Fibroblast of mammary gland (primary cell): Measurements from ENCODE around the gene PTCHD4.

Experiments
- DNase-seq: peaks from one replicate; pipeline ENCODE4 v3.0.0-alpha.2; 2010; ENCODE audit warnings: low read depth
- H3K4me3 ChIP-seq: 2 replicates; pipeline ENCODE4 v1.5.1; 2011; ENCODE audit warnings: low read depth, mild to moderate bottlenecking, low read length, moderate library complexity; ENCODE audit not compliant: control insufficient read depth
- CTCF ChIP-seq: conservative IDR thresholded peaks from 2 replicates; pipeline ENCODE4 v1.5.1; 2011; ENCODE audit warnings: low read depth, low read length, inconsistent platforms; ENCODE audit not compliant: control insufficient read depth, insufficient read depth

The PTCHD4 gene

GRCh38 chr6:48071833-48072232 lies 39.2 kb downstream of the PTCHD4 start:
- H3K4me3 ChIP-seq, result no peak overlapping the region
- no peak for DNase-seq
- TF ChIP-seq CTCF, result no peak

- no peak for TF ChIP-seq CTCF
These were observed 41.7 kb downstream of the PTCHD4 start for GRCh38 chr6:48069280-48069679.

GRCh38 chr6:48068278-48069251 lies 42.4 kb downstream of the PTCHD4 start:
- DNase-seq, result peak; percentile 20
- TF ChIP-seq CTCF, result no peak
- H3K4me3 ChIP-seq, result peak overlapping the region; percentile 36

More at GRCh38 chr6:48069280-48069679, 41.7 kb downstream of the PTCHD4 start:
- peak; percentile 33 for DNase-seq
- peak overlapping the region; percentile 33 for H3K4me3 ChIP-seq

GRCh38 chr6:48067886-48068277 lies 43.1 kb downstream of the PTCHD4 start:
- peak overlapping the region; percentile 28 for H3K4me3 ChIP-seq

GRCh38 chr6:48067148-48067712 lies 43.8 kb downstream of the PTCHD4 start:
- no peak for DNase-seq
- TF ChIP-seq CTCF, result no peak
- H3K4me3 ChIP-seq, result no peak overlapping the region

More at GRCh38 chr6:48067886-48068277, 43.1 kb downstream of the PTCHD4 start:
- TF ChIP-seq CTCF, result no peak
- DNase-seq, result no peak

- H3K4me3 ChIP-seq, result no peak overlapping the region
- DNase-seq, result peak; percentile 71
- TF ChIP-seq CTCF, result no peak
These were observed 49.6 kb downstream of the PTCHD4 start for GRCh38 chr6:48061265-48061990.
